Loucy (cell line): ENCODE measurements around the gene SLC26A1.

Experiments used
- EZH2phosphoT487 ChIP-seq: fragments of 200-600 bp; IDR thresholded peaks from 2 replicates; pipeline ENCODE4 v1.6.1; 2018; ENCODE audit warnings: antibody characterized with exemption, mild to moderate bottlenecking, moderate library complexity, borderline replicate concordance
- TF ChIP-seq, protein P1 (sequence below): fragments of 200-600 bp; sonication (generic); conservative IDR thresholded peaks from 2 replicates; pipeline ENCODE4 v1.5.1; 2014; ENCODE audit warnings: mild to moderate bottlenecking, antibody characterized with exemption, low read length

DNA sequence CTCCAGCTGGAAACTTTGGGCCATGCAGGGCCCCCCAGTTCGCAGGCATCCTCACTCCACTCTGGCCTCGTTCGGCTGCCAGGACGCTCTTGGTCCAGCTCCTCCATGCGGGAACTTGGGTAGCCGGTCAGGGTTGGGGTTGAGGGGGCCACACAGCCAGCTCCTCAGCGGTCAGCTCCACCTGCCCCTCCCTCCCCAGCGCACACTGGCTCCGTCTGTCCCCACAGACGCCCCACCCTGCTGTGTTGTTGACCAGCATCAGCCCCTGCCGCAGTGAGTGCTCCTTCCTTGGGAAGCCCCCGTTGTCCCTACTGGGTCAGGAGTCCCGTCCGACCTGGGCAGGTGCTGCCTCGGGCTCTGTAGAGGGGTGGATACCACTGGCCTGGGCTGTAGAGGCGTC lies 24.0 kb upstream of the SLC26A1 start:
- TF ChIP-seq, protein P1, sequence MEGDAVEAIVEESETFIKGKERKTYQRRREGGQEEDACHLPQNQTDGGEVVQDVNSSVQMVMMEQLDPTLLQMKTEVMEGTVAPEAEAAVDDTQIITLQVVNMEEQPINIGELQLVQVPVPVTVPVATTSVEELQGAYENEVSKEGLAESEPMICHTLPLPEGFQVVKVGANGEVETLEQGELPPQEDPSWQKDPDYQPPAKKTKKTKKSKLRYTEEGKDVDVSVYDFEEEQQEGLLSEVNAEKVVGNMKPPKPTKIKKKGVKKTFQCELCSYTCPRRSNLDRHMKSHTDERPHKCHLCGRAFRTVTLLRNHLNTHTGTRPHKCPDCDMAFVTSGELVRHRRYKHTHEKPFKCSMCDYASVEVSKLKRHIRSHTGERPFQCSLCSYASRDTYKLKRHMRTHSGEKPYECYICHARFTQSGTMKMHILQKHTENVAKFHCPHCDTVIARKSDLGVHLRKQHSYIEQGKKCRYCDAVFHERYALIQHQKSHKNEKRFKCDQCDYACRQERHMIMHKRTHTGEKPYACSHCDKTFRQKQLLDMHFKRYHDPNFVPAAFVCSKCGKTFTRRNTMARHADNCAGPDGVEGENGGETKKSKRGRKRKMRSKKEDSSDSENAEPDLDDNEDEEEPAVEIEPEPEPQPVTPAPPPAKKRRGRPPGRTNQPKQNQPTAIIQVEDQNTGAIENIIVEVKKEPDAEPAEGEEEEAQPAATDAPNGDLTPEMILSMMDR = no peak
- no peak for TF ChIP-seq EZH2phosphoT487
